Activated T-helper 17 cell treated with anti-CD3 and anti-CD28 coated beads, Interleukin-2, amount 50 U/mL, for 72 hours (primary cell): Measurements from ENCODE around the gene PRAMEF1. TPM values are rescaled to one million over a fixed set of nuclear protein-coding genes. Genes with fewer than 3 reads are reported as not detected.
"Not testable (repeated sequence)": the region's sequence is repeated elsewhere in the genome, so short reads cannot be mapped to it uniquely, and the experiment has no call there.

ENCODE experiments used
- ATAC-seq: fragments of 150-1000 bp; cut with Tn5 transposase; replicated peaks from 2 replicates; pipeline ENCODE4 v1.10.0; 2021; ENCODE audit warnings: mild to moderate bottlenecking, moderate library complexity
- H3K27ac Mint-ChIP-seq: one replicate; pipeline ENCODE4 v1.8.0; 2022; ENCODE audit warnings: mixed read lengths
- H3K27me3 Mint-ChIP-seq: one replicate; pipeline ENCODE4 v1.8.0; 2022; ENCODE audit warnings: mixed read lengths
- H3K36me3 Mint-ChIP-seq: one replicate; pipeline ENCODE4 v1.8.0; 2022; ENCODE audit warnings: low read depth, mild to moderate bottlenecking, mixed read lengths
- H3K4me1 Mint-ChIP-seq: one replicate; pipeline ENCODE4 v1.8.0; 2022; ENCODE audit warnings: mixed read lengths
- H3K4me3 Mint-ChIP-seq: one replicate; pipeline ENCODE4 v1.8.0; 2022; ENCODE audit warnings: mild to moderate bottlenecking, mixed read lengths
- H3K9me3 Mint-ChIP-seq: one replicate; pipeline ENCODE4 v1.8.0; 2022; ENCODE audit warnings: mixed read lengths
- total RNA-seq, 2 donors: library from RNA; stranded (reverse); gene quantifications; one replicate each; pipeline ENCODE4 v1.2.3, GENCODE V29; 2022

The PRAMEF1 gene
- total RNA-seq, 2 donors from 2014 or later, result not detected

GRCh38 chr1:12799730-12800129 lies 8.5 kb downstream of the PRAMEF1 start:
- Mint-ChIP-seq H3K4me3 (no peak overlapping the region), H3K36me3 (no peaks in the 10 kb centered on the region), H3K9me3 (peaks cover 6% of the 10 kb centered on the region), H3K4me1 (no peaks in the 10 kb centered on the region), H3K27ac (no peak overlapping the region), H3K27me3 (peaks cover 8% of the 10 kb centered on the region)
- ATAC-seq, result no peak

GRCh38 chr1:12809933-12810332 lies 18.7 kb downstream of the PRAMEF1 start:
- H3K4me1 Mint-ChIP-seq, result no peaks in the 10 kb centered on the region
- ATAC-seq, result no peak
- H3K27me3 Mint-ChIP-seq, result peaks cover 37% of the 10 kb centered on the region
- no peaks in the 10 kb centered on the region for H3K36me3 Mint-ChIP-seq
- H3K4me3 Mint-ChIP-seq, result no peak overlapping the region
- no peak overlapping the region for H3K27ac Mint-ChIP-seq
- H3K9me3 Mint-ChIP-seq, result peaks cover 6% of the 10 kb centered on the region

- no peak for ATAC-seq
- Mint-ChIP-seq H3K4me1 (no peaks in the 10 kb centered on the region), H3K27ac (no peak overlapping the region), H3K36me3 (no peaks in the 10 kb centered on the region), H3K4me3 (no peak overlapping the region), H3K27me3 (peaks cover 35% of the 10 kb centered on the region), H3K9me3 (no peaks in the 10 kb centered on the region)
Observed at GRCh38 chr1:12810691-12811408, 19.7 kb downstream of the PRAMEF1 start.

GRCh38 chr1:12811409-12811784 lies 20.2 kb downstream of the PRAMEF1 start:
- ATAC-seq, result no peak
- Mint-ChIP-seq H3K36me3 (no peaks in the 10 kb centered on the region), H3K4me3 (no peak overlapping the region), H3K27me3 (peaks cover 34% of the 10 kb centered on the region), H3K27ac (no peak overlapping the region), H3K4me1 (no peaks in the 10 kb centered on the region), H3K9me3 (no peaks in the 10 kb centered on the region)

- not testable (repeated sequence) for H3K27ac Mint-ChIP-seq, H3K36me3 Mint-ChIP-seq, H3K9me3 Mint-ChIP-seq
Observed at GRCh38 chr1:12819061-12819460, 27.9 kb downstream of the PRAMEF1 start.

GRCh38 chr1:12831310-12831709 lies 40.1 kb downstream of the PRAMEF1 start, which contains the start of gene PRAMEF11:
PRAMEF11 (minus strand) TSS chr1:12831410; CDS start chr1:12828789, 2,621 bp downstream.
- H3K9me3 Mint-ChIP-seq, H3K27ac Mint-ChIP-seq, H3K4me1 Mint-ChIP-seq, ATAC-seq, H3K36me3 Mint-ChIP-seq, H3K4me3 Mint-ChIP-seq, H3K27me3 Mint-ChIP-seq: not testable (repeated sequence)

More at GRCh38 chr1:12819061-12819460, 27.9 kb downstream of the PRAMEF1 start:
- H3K4me3 Mint-ChIP-seq, ATAC-seq, H3K4me1 Mint-ChIP-seq: not testable (repeated sequence)
- peaks cover 16% of the 10 kb centered on the region for H3K27me3 Mint-ChIP-seq

GRCh38 chr1:12833251-12833650 lies 42.1 kb downstream of the PRAMEF1 start:
- not testable (repeated sequence) for H3K36me3 Mint-ChIP-seq, H3K4me1 Mint-ChIP-seq, H3K27me3 Mint-ChIP-seq, H3K27ac Mint-ChIP-seq, H3K9me3 Mint-ChIP-seq, H3K4me3 Mint-ChIP-seq, ATAC-seq

Other genes with a start within 250 kb of the PRAMEF1 start
- 10 to 100 TPM; 15.9 to 97.8 TPM for gene DHRS3, start 173.2 kb upstream of the PRAMEF1 start, total RNA-seq
- not detected for gene AADACL4, start 147.3 kb upstream of the PRAMEF1 start, total RNA-seq
- not detected for gene AADACL3, start 75.3 kb upstream of the PRAMEF1 start, total RNA-seq
- not detected for gene CFAP107, start 45.2 kb upstream of the PRAMEF1 start, total RNA-seq
- not detected for gene PRAMEF12, start 17.7 kb upstream of the PRAMEF1 start, total RNA-seq
- gene PRAMEF11, start 40.0 kb downstream of the PRAMEF1 start, total RNA-seq, result not detected
- not detected for gene HNRNPCL1, start 57.3 kb downstream of the PRAMEF1 start, total RNA-seq
- gene PRAMEF2, start 65.7 kb downstream of the PRAMEF1 start, total RNA-seq, result not detected
- gene PRAMEF4, start 94.8 kb downstream of the PRAMEF1 start, total RNA-seq, result not detected
- not detected for gene PRAMEF10, start 106.9 kb downstream of the PRAMEF1 start, total RNA-seq
- gene PRAMEF7, start 125.2 kb downstream of the PRAMEF1 start, total RNA-seq, result not detected
- gene PRAMEF6, start 156.2 kb downstream of the PRAMEF1 start, total RNA-seq, result not detected